Tibial nerve (tissue), 4 donors: ENCODE measurements around the gene UMAD1. TPM values are rescaled to one million over a fixed set of nuclear protein-coding genes. Genes with fewer than 3 reads are reported as not detected.
"Not testable (repeated sequence)": the region's sequence is repeated elsewhere in the genome, so short reads cannot be mapped to it uniquely, and the experiment has no call there.

Experiments
- DNase-seq, 2 donors: peaks; one replicate each; pipeline ENCODE4 v3.0.0-alpha.2; 2019; ENCODE audit warnings: low spot score in 2 of 2
- H3K27ac ChIP-seq, 4 donors: fragments of 200-600 bp; sonication (generic) in 3 of 4; one replicate each; pipeline ENCODE4 v1.5.1; 2017 to 2019; ENCODE audit warnings: mild to moderate bottlenecking in 1 of 4
- H3K27me3 ChIP-seq, 2 donors: fragments of 200-600 bp; sonication (generic) in 1 of 2; one replicate each; pipeline versions ENCODE4 v1.5.1 to v1.6.0; 2017 to 2019
- H3K36me3 ChIP-seq, 3 donors: fragments of 200-600 bp; sonication (generic); one replicate each; pipeline ENCODE4 v1.5.1; 2018 to 2019
- H3K4me1 ChIP-seq, 4 donors: fragments of 200-600 bp; sonication (generic) in 3 of 4; one replicate each; pipeline ENCODE4 v1.5.1; 2017 to 2019
- H3K4me3 ChIP-seq, 4 donors: fragments of 200-600 bp; sonication (generic) in 3 of 4; one replicate each; pipeline ENCODE4 v1.5.1; 2017 to 2019; ENCODE audit warnings: mild to moderate bottlenecking in 1 of 4, moderate library complexity in 1 of 4
- H3K9me3 ChIP-seq, 4 donors: fragments of 200-600 bp; sonication (generic) in 3 of 4; one replicate each; pipeline ENCODE4 v1.5.1; 2017 to 2019
- CTCF ChIP-seq, 5 experiments: fragments of 200-600 bp in 3 of 5; fragments of 450-650 bp in 2 of 5; sonication (generic) in 3 of 5; IDR thresholded peaks; one replicate each; pipeline ENCODE4 v1.5.1; 2016 to 2019; ENCODE audit warnings: antibody characterized with exemption in 5 of 5, mild to moderate bottlenecking in 3 of 5, moderate library complexity in 2 of 5
- EP300 ChIP-seq, 2 donors: sonication (generic); formaldehyde crosslinking; IDR thresholded peaks; one replicate each; pipeline ENCODE4 v1.6.1; 2017; ENCODE audit warnings: antibody characterized with exemption in 2 of 2, mild to moderate bottlenecking in 1 of 2
- POLR2A ChIP-seq, 2 donors: fragments of 450-650 bp; IDR thresholded peaks; one replicate each; pipeline ENCODE4 v1.6.1; 2017; ENCODE audit warnings: antibody characterized with exemption in 2 of 2, mild to moderate bottlenecking in 2 of 2, moderate library complexity in 2 of 2
- WGBS, 2 donors: methylation state at CpG; one replicate each; pipeline ENCODE4 v1.1.5; 2018; 5-methylcytosine and 5-hydroxymethylcytosine counted together
- total RNA-seq, 4 donors: library from RNA; depleted of rRNA; stranded (reverse); fragments of >200 nt; gene quantifications; one replicate each; pipeline ENCODE4 v1.1.0, GENCODE V29; 2016

UMAD1 gene
- total RNA-seq, 4 donors from 2014 or later: 6.0 to 14.9 (median 10.2) TPM

- peaks cover 0 to 12% (median 0%) of the 10 kb centered on the region in 3 donors for H3K36me3 ChIP-seq
- H3K27ac ChIP-seq: no peak overlapping the region
- no peak overlapping the region for H3K4me3 ChIP-seq
- WGBS, 2 donors: 77 to 80% methylated on average over 7 of the region's 7 CpGs
- no peaks in the 10 kb centered on the region for H3K9me3 ChIP-seq
- H3K27me3 ChIP-seq: no peaks in the 10 kb centered on the region
- no peak for DNase-seq
- H3K4me1 ChIP-seq: no peaks in the 10 kb centered on the region
- TF ChIP-seq CTCF (IDR thresholded peaks at IDR 0.05) (no peak), POLR2A (IDR thresholded peaks at IDR 0.05) (no peak), EP300 (IDR thresholded peaks at IDR 0.05) (no peak)
These were observed 176.4 kb downstream of the UMAD1 start for GRCh38 chr7:7816816-7817536.

- WGBS, 2 donors: 88 to 99% methylated on average over 2 of the region's 2 CpGs
- no peak for DNase-seq
- Histone ChIP-seq H3K4me1 (no peaks in the 10 kb centered on the region), H3K27me3 (no peaks in the 10 kb centered on the region), H3K36me3 (peaks cover 0 to 12% (median 0%) of the 10 kb centered on the region in 3 donors), H3K27ac (no peak overlapping the region), H3K9me3 (no peaks in the 10 kb centered on the region), H3K4me3 (no peak overlapping the region)
- TF ChIP-seq EP300 (IDR thresholded peaks at IDR 0.05) (no peak), CTCF (IDR thresholded peaks at IDR 0.05) (no peak), POLR2A (IDR thresholded peaks at IDR 0.05) (no peak)
These were observed 177.2 kb downstream of the UMAD1 start for GRCh38 chr7:7817748-7818147.

- H3K9me3 ChIP-seq, H3K36me3 ChIP-seq, H3K27me3 ChIP-seq, H3K27ac ChIP-seq, DNase-seq, H3K4me3 ChIP-seq, H3K4me1 ChIP-seq: not testable (repeated sequence)
- 96 to 99% methylated on average over 2 of the region's 2 CpGs for WGBS, 2 donors
These were observed 177.6 kb downstream of the UMAD1 start for GRCh38 chr7:7818179-7818578.

GRCh38 chr7:7819442-7820247, 179.1 kb downstream of the UMAD1 start:
- 82 to 87% methylated on average over 6 of the region's 6 CpGs for WGBS, 2 donors
- Histone ChIP-seq H3K36me3 (peaks cover 0 to 11% (median 0%) of the 10 kb centered on the region in 3 donors), H3K4me1 (no peaks in the 10 kb centered on the region), H3K4me3 (no peak overlapping the region), H3K27me3 (no peaks in the 10 kb centered on the region), H3K9me3 (no peaks in the 10 kb centered on the region), H3K27ac (no peak overlapping the region)
- TF ChIP-seq EP300 (IDR thresholded peaks at IDR 0.05) (no peak), POLR2A (IDR thresholded peaks at IDR 0.05) (no peak), CTCF (IDR thresholded peaks at IDR 0.05) (no peak)
- no peak for DNase-seq

GRCh38 chr7:7820409-7820808, 179.9 kb downstream of the UMAD1 start:
- DNase-seq: no peak
- WGBS, 2 donors: 86 to 98% methylated on average over 1 of the region's 1 CpG
- TF ChIP-seq EP300 (IDR thresholded peaks at IDR 0.05) (no peak), CTCF (IDR thresholded peaks at IDR 0.05) (no peak), POLR2A (IDR thresholded peaks at IDR 0.05) (no peak)
- H3K36me3 ChIP-seq: peaks cover 0 to 18% (median 0%) of the 10 kb centered on the region in 3 donors
- no peaks in the 10 kb centered on the region for H3K9me3 ChIP-seq
- no peaks in the 10 kb centered on the region for H3K27me3 ChIP-seq
- H3K4me1 ChIP-seq: no peaks in the 10 kb centered on the region
- H3K27ac ChIP-seq: no peak overlapping the region
- H3K4me3 ChIP-seq: no peak overlapping the region
